ENCODE measurements around the gene SELPLG. TPM values are rescaled to one million over a fixed set of nuclear protein-coding genes. Genes with fewer than 3 reads are reported as not detected.

Gene SELPLG
- total RNA-seq, 2 experiments from 2014 or later = 56.8 to 60.1 TPM

GRCh38 chr12:108643941-108644810 lies 10.5 kb upstream of the SELPLG start:
- no peak overlapping the region for H3K27ac Mint-ChIP-seq
- CTCF ChIA-PET = interaction anchor here (2.3 kb wide), 1 partner anchor 27 kb away, joined by 9 read pairs; no protein-coding TSS in a partner anchor

DNA sequence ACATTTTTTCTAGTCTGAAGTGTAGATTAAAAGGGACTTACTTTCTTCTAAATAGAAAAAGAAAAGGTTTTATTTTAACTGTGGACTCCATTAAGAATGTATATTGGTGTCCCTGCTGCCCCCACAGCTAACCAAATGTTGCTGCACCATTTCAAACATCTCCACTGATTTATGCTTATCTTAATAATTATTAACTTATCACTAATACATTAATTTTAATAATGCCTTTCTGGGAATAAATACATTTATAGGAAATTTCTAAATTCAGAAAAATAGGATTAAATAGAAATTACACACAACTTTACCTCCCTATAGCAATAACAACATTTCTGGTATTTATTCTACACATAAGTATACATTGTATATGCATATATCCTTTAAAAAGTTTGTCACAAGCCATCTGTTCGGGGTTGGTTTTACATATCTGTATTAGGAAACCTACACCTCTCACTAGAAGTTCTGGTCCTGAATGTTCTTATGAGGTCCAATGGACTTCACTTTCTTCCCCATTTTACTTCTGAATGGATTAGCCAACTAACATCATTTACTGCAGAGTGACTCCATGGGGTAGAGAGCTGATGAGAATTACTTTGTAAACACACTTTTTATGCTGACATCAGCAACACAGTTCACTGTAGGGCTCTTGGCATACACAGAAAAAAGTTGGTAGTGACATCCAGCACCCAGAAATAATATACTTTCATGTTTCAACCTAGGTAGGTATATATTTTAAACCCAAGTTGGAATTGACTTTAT lies 9.4 kb upstream of the SELPLG start:
- no peak for DNase-seq
- H3K27me3 Mint-ChIP-seq = no peaks in the 10 kb centered on the region
- no peak overlapping the region for H3K4me3 Mint-ChIP-seq
- peaks cover 25% of the 10 kb centered on the region for H3K4me1 Mint-ChIP-seq (ENCODE audit: low read depth)
- CTCF ChIA-PET = no interaction called here
- H3K27ac Mint-ChIP-seq = no peak overlapping the region
- intact Hi-C loops (cut with micrococcal nuclease) = no loop called here
- H3K36me3 Mint-ChIP-seq = peaks cover 6% of the 10 kb centered on the region
- POLR2A ChIA-PET = no interaction called here
- no peaks in the 10 kb centered on the region for H3K9me3 Mint-ChIP-seq

More at GRCh38 chr12:108643941-108644810, 10.5 kb upstream of the SELPLG start:
- peaks cover 33% of the 10 kb centered on the region for H3K4me1 Mint-ChIP-seq (ENCODE audit: low read depth)
- intact Hi-C loops (cut with micrococcal nuclease) = no loop called here
- no peaks in the 10 kb centered on the region for H3K27me3 Mint-ChIP-seq
- no peak for DNase-seq
- POLR2A ChIA-PET = no interaction called here
- H3K36me3 Mint-ChIP-seq = peaks cover 12% of the 10 kb centered on the region
- H3K4me3 Mint-ChIP-seq = no peak overlapping the region
- no peaks in the 10 kb centered on the region for H3K9me3 Mint-ChIP-seq

DNA sequence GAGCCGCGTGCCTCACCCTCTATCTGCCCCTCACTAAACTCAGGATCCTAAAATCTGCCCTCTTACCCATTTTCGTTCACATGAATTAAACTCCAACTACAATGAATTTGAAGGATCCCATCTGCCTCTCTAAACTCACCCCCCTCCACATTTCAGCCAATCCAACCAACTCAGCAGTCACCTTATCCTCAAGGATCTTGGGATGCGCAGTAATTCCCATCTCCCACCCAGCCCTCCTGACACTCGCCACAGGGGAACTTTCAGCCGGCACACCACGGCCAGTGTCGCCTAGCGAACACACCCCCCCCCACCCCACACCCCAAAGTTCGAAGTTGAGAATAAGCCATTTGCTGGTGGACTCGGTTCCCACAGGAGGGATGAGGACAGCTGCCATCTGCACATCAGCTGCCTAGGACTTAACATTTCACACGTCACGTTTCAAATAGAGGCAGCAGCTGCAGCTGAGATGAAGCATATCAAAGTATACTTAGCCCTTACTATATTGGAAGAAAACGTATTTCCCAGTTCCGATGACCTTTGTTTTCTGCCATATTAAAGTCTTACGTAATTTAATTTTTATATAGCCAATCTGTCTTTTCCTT lies 8.7 kb upstream of the SELPLG start:
- intact Hi-C loops (cut with micrococcal nuclease) = no loop called here
- ChIA-PET POLR2A (no interaction called here), CTCF (no interaction called here)
- Mint-ChIP-seq H3K27ac (no peak overlapping the region), H3K9me3 (no peaks in the 10 kb centered on the region), H3K36me3 (peaks cover 3% of the 10 kb centered on the region), H3K27me3 (no peaks in the 10 kb centered on the region), H3K4me3 (no peak overlapping the region), H3K4me1 (ENCODE audit: low read depth) (peaks cover 24% of the 10 kb centered on the region)
- no peak for DNase-seq

DNA sequence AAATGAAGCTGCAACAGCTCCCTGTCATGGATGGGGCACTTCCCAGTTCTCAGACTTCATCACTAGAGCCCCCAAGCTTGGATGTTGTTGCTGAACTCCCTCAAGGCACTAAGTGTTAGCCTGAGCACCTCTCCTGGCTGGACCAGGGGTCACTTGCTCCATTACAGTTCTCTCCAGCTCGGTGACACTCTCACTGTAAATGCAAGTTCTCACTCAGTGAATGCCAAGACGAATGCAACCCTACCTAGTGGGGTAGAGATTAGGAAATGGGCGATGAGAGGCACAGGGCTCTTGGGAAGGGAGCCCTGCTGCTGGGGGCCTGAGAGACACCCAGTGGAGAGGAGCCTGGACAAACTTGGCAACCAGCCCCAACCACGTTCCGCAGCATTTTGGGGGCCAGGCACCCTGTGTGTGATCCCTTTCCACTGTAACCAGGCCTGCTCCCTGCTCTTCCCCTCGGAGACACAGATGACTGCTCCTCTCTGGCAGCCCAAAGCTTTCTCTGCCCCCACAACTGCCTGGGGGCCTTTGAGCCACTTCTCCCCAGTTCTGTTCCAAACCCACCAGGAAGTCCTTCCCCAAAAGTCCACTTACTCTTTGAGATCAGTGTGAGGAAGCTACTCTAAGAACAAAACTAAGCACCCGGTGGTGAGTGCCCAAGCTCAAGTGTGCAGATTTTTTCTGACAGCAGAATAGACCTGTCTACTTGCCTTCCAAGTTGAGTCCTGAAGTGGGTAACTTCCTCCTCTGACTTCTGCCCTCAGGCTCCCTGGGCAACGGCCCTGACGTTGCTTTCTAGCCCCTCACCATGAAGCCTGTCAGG lies 8.0 kb upstream of the SELPLG start:
- H3K36me3 Mint-ChIP-seq = no peaks in the 10 kb centered on the region
- POLR2A ChIA-PET = interaction anchor here (1.2 kb wide), 1 partner anchor 79 kb away, joined by 3 read pairs; the partner anchor contains the start of gene ISCU
- H3K4me3 Mint-ChIP-seq = no peak overlapping the region
- CTCF ChIA-PET = interaction anchor here (0.8 to 1.3 kb wide), 2 partner anchors 23 to 162 kb away, joined by 3 to 4 read pairs; no protein-coding TSS in a partner anchor
- no peak for DNase-seq
- H3K27ac Mint-ChIP-seq = no peak overlapping the region
- no peaks in the 10 kb centered on the region for H3K9me3 Mint-ChIP-seq
- no peaks in the 10 kb centered on the region for H3K27me3 Mint-ChIP-seq
- intact Hi-C loops (cut with micrococcal nuclease) = no loop called here
- H3K4me1 Mint-ChIP-seq (ENCODE audit: low read depth) = peaks cover 21% of the 10 kb centered on the region

DNA sequence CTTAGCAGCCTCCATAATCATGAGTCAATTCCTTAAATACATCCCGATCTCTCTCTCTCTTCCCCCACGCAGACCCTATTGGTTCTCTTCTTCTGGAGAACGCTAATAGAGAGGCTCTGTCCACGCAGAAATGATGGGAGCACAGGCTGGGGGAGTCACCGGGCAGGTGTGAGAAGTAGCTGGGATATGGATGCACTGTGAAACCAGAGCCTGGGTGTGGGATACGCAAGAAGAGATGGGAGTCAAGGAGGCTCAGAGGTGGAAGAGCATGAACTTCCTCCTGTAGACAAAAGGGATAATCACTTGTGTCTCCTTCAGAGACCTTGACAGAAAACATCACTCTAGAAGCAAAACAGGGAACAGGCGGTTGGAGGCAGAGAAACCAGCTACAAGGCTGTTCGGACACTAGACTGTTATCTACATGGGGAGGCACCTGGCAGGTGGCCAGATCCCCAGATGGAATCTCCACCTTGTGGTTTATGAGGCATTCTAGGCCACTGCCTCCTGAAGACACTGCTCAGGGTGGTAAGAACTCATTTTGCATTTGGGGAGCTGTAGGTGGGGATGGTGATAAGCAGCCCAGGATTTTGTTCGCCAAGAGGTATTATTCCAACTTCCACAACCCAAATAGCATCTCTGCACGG lies 7.2 kb upstream of the SELPLG start:
- no peak overlapping the region for H3K4me3 Mint-ChIP-seq

GRCh38 chr12:108638997-108639822 lies 5.5 kb upstream of the SELPLG start:
- Mint-ChIP-seq H3K4me3 (no peak overlapping the region), H3K27ac (no peak overlapping the region), H3K4me1 (ENCODE audit: low read depth) (peaks cover 30% of the 10 kb centered on the region), H3K27me3 (no peaks in the 10 kb centered on the region), H3K36me3 (no peaks in the 10 kb centered on the region), H3K9me3 (no peaks in the 10 kb centered on the region)
- no peak for DNase-seq
- ChIA-PET CTCF (interaction anchor here (1.0 to 15.0 kb wide), 5 partner anchors 13 to 311 kb away, joined by 4 to 207 read pairs (median 6); no protein-coding TSS in a partner anchor), POLR2A (interaction anchor here (0.5 to 1.0 kb wide), 2 partner anchors 9 to 198 kb away, joined by 3 to 4 read pairs; no protein-coding TSS in a partner anchor)
- intact Hi-C loops (cut with micrococcal nuclease) = loop anchor here (10.0 kb wide), 2 partner anchors 456 to 1314 kb away; partner anchors contain the start of genes ALKBH2 and UNG

More for the DNA sequence above, 7.2 kb upstream of the SELPLG start:
- ChIA-PET POLR2A (interaction anchor here (1.1 to 1.2 kb wide), 2 partner anchors 9 to 79 kb away, joined by 3 read pairs; partner anchors contain the start of gene ISCU), CTCF (interaction anchor here (0.8 to 15.0 kb wide), 4 partner anchors 23 to 310 kb away, joined by 3 to 207 read pairs (median 6); no protein-coding TSS in a partner anchor)
- Mint-ChIP-seq H3K36me3 (no peaks in the 10 kb centered on the region), H3K4me1 (ENCODE audit: low read depth) (peaks cover 20% of the 10 kb centered on the region), H3K9me3 (no peaks in the 10 kb centered on the region), H3K27ac (no peak overlapping the region), H3K27me3 (no peaks in the 10 kb centered on the region)
- intact Hi-C loops (cut with micrococcal nuclease) = no loop called here
- no peak for DNase-seq

GRCh38 chr12:108638141-108638827 lies 4.6 kb upstream of the SELPLG start:
- Mint-ChIP-seq H3K27ac (no peak overlapping the region), H3K4me3 (no peak overlapping the region), H3K9me3 (no peaks in the 10 kb centered on the region), H3K36me3 (peaks cover 1% of the 10 kb centered on the region), H3K27me3 (no peaks in the 10 kb centered on the region), H3K4me1 (ENCODE audit: low read depth) (peaks cover 37% of the 10 kb centered on the region)
- ChIA-PET CTCF (interaction anchor here (1.8 to 15.0 kb wide), 2 partner anchors 20 to 26 kb away, joined by 6 to 207 read pairs; no protein-coding TSS in a partner anchor), POLR2A (interaction anchor here (1.0 kb wide), 1 partner anchor 8 kb away, joined by 4 read pairs; no protein-coding TSS in a partner anchor)
- DNase-seq = no peak
- intact Hi-C loops (cut with micrococcal nuclease) = loop anchor here (10.0 kb wide), 2 partner anchors 457 to 1313 kb away; partner anchors contain the start of genes ALKBH2 and UNG

DNA sequence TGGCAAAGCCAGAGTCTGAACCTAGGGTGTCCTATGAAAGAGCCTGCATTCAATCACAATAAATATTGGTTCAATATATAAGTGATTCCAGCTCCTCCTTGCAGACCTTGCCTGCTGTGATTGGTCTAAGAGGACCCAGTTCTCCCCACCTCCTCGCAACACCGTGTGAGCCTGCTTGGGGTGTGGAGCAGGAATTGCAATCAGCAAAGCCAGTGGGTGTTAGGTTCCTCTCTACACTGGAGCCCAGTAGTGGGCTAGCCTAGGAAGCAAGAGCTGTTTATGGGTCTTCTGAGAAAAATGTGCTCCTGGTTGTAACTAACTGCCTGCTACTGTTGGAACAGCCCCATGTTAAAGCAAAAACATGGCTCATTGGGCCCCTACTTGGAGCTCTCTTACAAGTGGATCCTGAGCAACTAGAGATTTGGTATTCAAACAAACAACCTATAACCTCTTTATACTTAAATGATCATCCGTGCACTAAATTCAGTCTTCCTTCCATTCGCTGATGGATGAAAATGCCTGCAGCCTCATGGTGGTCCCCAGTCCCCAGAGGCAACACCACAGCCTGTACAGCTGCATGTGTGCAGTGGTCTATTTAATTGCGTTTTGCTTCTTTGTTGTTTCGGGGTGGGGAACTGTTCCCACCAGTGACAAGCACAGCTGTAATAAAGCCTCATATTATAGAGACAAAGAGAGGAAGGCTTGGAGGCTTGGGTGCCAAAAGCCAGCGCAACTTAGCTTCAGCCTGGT lies 3.7 kb upstream of the SELPLG start:
- DNase-seq = no peak
- CTCF ChIA-PET = interaction anchor here (2.0 to 15.0 kb wide), 2 partner anchors 12 to 19 kb away, joined by 6 to 207 read pairs; no protein-coding TSS in a partner anchor
- Mint-ChIP-seq H3K27me3 (no peaks in the 10 kb centered on the region), H3K9me3 (no peaks in the 10 kb centered on the region), H3K4me3 (no peak overlapping the region), H3K27ac (no peak overlapping the region), H3K4me1 (ENCODE audit: low read depth) (peaks cover 37% of the 10 kb centered on the region), H3K36me3 (peaks cover 6% of the 10 kb centered on the region)
- POLR2A ChIA-PET = interaction anchor here (1.3 kb wide), 1 partner anchor 20 kb away, joined by 5 read pairs; no protein-coding TSS in a partner anchor
- intact Hi-C loops (cut with micrococcal nuclease) = loop anchor here (10.0 kb wide), 2 partner anchors 457 to 1313 kb away; partner anchors contain the start of genes ALKBH2 and UNG

All from activated CD4-positive, alpha-beta memory T cell treated with anti-CD3 and anti-CD28 coated beads for 36 hours (primary cell).